GM19328 (cell line): ENCODE results near the gene NDUFS6.

ENCODE experiments used
- ATAC-seq: cut with Tn5 transposase; IDR thresholded peaks from one replicate; pipeline ENCODE4 v1.9.1; 2021; ENCODE audit warnings: mild to moderate bottlenecking, moderate library complexity; ENCODE audit not compliant: unreplicated experiment

The NDUFS6 gene

GRCh38 chr5:1801222-1801966 lies at the start of gene NDUFS6:
Gene NDUFS6, plus strand, starts transcription at chr5:1801407. Its CDS starts 11 bp downstream, at chr5:1801418.
- peak; percentile 58 for ATAC-seq

DNA sequence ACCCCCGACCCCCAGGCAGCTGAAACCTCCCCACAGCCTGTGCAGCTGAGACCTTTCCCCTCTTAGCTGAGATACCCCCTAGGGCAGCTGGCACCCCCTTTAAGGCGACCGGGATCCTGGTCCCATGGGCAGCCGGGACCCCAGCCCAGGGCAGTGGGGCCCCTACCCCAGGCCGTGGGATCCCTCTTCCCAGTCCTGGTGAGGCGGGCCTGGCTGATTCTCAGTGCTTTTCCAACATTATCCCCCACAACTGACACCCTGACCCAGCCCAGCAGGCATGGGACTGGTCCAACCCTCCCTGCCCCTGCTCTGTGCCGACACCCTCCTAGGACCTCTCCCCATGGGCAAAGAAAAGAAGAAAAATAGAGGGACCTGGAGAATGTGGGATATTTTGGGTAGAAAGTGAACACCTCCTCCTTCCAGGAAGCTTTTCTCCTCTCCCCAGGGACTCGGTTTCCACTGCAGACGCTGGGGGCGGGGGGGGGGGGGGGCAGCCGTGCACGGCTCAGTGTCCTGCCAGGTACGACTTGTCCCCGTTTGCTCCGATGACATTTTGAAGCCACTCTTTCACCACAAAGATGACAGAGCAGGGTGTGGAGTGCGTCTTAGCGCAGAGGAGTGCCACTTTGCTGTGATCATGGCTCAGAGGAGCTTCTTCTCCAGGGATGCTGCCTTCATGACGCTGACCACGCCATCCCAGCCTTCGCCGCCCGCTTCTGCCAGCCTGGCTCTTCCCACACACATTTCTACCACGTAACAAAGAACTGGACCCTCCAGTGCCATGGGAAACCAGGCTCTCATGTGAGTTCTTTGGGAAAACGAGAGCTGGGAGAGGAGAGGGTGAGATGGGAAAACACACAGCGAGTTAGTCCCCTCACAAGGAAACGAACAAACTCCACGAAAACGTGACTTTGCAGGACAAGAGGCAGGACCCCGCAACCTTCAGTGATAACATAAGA lies 49.1 kb upstream of the NDUFS6 start:
- no peak for ATAC-seq

- no peak for ATAC-seq
Observed at GRCh38 chr5:1752881-1753280, 48.3 kb upstream of the NDUFS6 start.

GRCh38 chr5:1753490-1753889 lies 47.7 kb upstream of the NDUFS6 start:
- ATAC-seq = no peak

DNA sequence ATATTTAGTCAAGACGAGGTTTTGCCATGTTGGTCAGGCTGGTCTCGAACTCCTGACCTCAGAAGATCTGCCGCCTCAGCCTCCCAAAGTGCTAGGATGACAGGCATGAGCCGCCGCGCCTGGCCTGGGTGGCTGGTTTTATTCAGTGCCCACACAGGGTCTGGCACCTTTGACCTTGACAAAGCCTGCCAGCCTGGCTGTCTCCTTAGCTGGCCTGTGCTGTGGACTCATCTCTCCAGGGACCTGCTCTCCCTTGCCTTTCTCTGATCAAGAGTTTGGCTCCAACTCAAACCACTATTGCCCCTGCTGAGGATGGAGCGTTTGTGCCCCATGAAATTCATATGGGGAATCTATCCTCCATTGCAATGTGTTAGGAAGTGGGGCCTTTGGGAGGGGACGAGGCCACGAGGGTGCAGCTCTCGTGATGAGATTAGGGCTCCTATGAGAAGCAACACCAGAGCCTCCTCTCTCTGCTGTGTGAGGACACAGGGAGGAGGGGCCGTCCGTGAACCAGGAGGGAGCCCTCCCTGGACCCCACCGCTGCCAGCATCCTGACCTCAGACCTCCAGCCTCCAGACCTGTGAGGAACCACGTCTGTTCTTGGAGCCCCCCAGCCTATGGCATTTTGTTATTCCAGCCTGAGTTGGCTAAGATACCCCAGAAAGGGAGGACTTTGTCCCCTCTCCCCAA lies 46.5 kb upstream of the NDUFS6 start:
- no peak for ATAC-seq

GRCh38 chr5:1755321-1755949 lies 45.8 kb upstream of the NDUFS6 start:
- ATAC-seq = no peak

- ATAC-seq = no peak
Observed at GRCh38 chr5:1756481-1756880, 44.7 kb upstream of the NDUFS6 start.

GRCh38 chr5:1757511-1757910 lies 43.7 kb upstream of the NDUFS6 start:
- ATAC-seq = no peak

DNA sequence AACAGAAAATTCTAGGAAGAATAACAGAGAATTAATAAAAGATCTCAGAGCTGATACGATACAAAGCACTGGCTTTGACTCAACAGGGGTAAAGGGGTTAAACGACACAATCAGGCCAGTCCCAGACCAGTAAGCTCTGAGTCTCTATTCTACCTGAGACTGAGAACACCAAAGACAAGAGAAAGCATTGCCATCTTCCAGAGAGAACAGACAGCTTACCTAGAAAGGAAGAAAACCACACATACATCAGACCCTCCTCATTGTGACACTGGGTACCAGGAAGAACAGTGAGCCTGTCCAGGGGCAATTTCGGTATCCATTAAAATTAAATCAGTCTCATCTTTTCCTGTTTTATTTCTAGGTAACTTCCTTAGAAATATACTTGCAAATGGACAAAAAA lies 42.6 kb upstream of the NDUFS6 start:
- no peak for ATAC-seq

DNA sequence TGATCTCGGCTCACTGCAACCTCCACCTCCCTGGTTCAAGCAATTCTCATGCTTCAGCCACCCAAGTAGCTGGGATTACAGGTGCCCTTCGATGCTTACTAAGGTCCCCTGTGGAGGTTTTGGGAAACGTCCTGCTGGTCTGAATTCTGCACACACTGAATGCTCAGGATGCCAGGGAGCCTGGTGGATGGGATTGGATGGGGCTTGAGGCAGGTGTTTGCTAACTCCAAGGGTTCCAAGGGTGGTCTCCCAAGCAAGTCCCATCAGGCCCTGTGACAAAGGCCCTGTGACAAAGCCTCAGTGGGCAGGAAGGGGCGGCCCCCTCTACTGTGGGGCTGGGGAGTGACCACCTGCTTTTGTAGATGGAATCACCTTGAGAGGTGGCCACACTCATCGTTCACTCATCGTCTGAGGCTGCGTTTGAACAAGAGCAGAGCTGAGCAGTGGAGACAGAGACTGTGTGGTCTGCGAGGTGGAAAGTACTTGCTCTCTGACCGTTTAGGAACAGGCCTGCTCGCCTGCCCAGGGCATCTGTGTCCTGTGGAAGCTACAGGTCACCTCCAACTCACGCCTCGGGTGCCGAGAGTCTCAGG lies 41.7 kb upstream of the NDUFS6 start:
- ATAC-seq = no peak

DNA sequence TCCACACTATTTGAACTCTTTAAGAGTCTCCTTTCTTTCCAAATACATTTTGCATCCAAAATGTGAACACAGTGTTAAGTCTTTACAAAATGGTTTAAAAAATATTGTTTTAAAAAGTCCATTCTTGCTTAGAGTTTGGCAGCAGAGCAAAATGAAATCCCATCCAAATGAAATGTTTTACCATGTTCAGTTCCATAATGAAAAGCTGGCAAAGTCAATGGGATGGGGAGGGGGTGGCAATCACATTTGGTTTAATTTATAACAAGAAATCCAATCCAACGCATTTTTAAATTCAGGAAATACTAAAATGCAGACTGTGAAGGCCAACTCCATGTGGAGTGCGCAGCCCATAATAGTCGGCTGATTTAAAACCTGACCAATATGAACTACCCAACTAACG lies 41.0 kb upstream of the NDUFS6 start:
- no peak for ATAC-seq

- no peak for ATAC-seq
Observed at GRCh38 chr5:1760656-1761452, 40.4 kb upstream of the NDUFS6 start.

DNA sequence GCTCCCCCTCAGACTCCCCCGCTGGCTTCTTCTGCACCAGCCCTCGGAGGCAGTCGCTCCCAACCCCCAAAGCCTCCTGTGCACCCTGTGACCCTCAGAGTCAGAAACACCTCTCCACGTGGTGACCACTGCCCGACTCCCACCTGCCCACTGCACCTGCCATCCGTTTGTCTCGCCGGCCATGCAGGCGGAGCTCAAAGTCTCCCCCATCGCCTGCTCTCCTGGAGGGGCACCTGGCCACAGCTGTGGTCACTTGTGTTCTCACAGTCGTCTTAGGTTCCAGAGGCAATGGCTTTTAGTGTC lies 39.8 kb upstream of the NDUFS6 start:
- ATAC-seq = no peak

- ATAC-seq = no peak
Observed at GRCh38 chr5:1762121-1762882, 38.9 kb upstream of the NDUFS6 start.

GRCh38 chr5:1762883-1763547 lies 38.2 kb upstream of the NDUFS6 start:
- ATAC-seq = no peak

GRCh38 chr5:1763548-1763911 lies 37.7 kb upstream of the NDUFS6 start:
- ATAC-seq = no peak

DNA sequence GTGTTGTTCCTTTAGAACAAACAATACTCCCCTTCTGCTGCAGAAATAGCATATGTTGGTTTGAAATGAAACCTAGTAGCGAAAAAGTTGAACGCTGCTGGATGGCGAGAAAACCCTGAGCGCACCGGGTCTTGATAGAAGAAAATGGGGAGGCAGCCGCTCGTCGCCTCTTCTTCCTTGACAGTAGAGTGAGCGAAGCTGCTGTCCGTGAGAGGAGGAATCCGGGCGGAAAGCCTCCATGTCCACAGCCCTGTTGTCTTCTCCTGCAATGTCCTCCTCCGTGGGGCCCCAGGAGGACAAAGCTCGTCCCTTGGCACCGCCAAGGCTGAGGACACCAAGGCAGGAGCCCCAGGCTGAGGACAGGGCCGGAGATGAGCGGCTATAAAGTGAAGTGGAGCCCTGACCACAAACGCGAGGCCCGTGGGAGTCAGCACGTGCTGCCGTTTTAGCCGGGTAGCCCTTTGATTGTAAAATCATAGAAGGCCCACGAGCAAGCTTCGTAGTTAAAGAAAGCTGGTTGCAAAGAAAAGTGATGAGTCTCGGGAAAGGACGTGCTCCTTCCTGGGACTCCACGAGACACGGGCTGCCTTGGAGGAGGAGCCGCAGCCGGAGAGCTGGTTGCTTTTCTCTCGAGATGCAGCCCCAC lies 37.1 kb upstream of the NDUFS6 start:
- no peak for ATAC-seq

- no peak for ATAC-seq
Observed at GRCh38 chr5:1764606-1764960, 36.6 kb upstream of the NDUFS6 start.
